HG03139 (cell line): Measurements from ENCODE around the gene PPP1R26.
"Not testable (repeated sequence)": the region's sequence is repeated elsewhere in the genome, so short reads cannot be mapped to it uniquely, and the experiment has no call there.

Experiments
- ATAC-seq: cut with Tn5 transposase; IDR thresholded peaks from one replicate; pipeline ENCODE4 v1.9.1; 2021; ENCODE audit not compliant: unreplicated experiment

PPP1R26 gene

DNA sequence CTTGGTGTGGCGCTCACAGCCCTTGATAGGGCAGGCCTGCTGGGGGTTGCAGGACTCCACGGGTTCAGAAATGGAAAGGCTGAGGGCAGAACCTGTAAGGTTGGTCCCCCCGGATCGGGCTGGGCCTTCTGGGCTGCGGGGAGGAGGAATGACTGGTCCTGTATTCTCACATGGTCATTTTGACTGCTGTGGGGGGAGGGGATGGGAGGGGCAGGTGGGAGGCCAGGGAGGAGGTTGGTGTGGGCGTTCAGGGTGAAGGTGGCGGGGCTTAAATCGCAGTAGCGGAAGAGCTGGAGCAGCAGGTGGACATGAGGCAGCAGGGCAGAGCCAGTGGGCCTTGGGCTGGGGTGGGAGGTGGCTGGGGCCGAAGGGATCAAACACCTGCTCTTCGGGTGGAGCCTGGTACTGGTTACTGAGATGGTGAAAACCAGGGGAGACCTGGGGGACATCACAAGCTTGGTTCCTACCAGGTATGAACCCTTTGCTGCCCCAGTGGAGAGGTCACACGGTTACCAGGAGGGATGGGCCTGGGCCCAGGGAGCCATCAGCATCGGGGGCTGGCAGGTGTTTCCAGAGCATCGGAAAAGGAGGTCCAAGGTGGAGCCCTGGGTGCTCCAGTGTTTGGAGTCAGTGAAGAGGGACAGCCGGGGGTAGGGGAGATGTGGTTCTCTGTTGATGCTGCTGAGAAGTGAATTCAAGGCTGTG, 22.7 kb downstream of the PPP1R26 start:
- ATAC-seq = no peak

- no peak for ATAC-seq
Measured at GRCh38 chr9:135502873-135503321, 23.3 kb downstream of the PPP1R26 start.

- no peak for ATAC-seq
Measured at GRCh38 chr9:135503371-135504261, 24.0 kb downstream of the PPP1R26 start.

GRCh38 chr9:135504262-135505243, 25.0 kb downstream of the PPP1R26 start:
- ATAC-seq = no peak

DNA sequence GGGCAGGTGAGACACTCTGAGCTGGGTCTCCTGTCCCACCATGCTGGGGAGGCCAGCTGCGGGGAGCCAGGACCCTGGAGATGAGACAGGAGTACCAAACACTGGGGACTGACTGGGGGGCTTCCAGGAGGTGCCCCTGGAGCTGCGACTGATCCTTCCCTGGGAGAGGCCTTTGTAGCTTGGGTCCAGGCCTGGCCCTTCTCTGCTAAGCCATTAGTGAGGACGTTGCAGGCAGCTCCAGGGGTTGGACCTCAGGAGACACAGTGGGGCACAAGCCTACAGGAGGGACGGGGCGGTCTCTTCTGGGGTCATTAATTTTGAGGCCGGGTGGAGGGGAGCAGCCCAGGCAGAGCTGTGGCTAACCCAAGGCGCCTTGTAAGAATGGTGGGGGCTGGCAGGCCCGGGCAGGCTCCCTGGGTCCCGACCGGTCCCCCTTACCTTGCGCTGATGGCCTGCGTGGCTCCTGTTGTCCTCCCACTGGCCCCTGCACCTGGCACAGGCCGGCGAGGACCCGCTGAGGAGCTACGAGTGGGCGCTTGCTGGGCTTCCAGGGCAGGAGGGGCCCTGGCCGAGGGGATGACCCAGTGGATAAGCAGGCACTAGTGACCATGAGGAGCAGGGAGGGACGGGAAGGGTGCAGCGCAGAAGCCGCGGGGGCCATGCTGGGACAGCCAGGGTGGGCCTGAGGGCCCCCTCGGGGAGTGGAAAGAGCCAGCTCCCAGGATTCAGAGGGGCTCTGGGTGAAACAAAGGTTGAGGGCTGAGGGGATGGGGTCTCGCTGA, 26.0 kb downstream of the PPP1R26 start:
- ATAC-seq = no peak

DNA sequence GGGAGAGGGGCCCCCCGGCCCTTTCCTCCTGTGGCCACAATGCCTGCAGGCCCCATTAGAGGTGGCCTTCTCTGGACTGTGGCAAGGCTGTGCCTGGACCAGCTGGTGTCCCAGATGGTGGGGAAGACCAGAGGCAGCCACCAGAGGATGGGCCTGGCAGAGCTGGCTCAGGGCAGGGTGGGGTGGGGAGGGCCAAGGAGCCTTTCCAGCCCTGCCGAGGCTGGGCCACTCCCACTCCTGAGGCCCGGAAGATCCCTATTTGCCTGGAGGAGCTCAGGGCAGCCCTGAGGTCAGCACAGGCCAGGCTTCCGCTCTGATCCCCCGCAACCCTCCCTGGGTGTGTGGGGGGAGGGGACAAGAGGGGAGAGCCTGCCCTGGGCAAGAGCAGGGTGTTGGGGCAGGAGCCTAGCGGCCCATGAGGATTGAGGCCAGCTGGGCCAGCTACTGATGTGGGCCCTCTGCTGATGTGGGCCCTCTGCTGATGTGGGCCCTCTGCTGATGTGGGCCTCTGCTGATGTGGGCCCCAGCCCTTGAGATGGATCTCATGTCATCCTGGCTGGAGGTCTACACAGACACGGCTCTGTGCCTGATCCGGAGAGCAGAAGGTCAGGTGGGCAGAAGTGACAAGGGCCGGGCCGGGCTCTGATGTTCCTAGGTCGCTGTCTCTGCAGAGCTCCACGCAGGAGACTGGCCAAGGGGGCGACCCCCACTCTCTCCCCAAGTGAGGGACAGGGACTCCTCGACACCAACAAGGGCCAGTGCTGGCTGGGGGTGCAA, 26.9 kb downstream of the PPP1R26 start:
- no peak for ATAC-seq

DNA sequence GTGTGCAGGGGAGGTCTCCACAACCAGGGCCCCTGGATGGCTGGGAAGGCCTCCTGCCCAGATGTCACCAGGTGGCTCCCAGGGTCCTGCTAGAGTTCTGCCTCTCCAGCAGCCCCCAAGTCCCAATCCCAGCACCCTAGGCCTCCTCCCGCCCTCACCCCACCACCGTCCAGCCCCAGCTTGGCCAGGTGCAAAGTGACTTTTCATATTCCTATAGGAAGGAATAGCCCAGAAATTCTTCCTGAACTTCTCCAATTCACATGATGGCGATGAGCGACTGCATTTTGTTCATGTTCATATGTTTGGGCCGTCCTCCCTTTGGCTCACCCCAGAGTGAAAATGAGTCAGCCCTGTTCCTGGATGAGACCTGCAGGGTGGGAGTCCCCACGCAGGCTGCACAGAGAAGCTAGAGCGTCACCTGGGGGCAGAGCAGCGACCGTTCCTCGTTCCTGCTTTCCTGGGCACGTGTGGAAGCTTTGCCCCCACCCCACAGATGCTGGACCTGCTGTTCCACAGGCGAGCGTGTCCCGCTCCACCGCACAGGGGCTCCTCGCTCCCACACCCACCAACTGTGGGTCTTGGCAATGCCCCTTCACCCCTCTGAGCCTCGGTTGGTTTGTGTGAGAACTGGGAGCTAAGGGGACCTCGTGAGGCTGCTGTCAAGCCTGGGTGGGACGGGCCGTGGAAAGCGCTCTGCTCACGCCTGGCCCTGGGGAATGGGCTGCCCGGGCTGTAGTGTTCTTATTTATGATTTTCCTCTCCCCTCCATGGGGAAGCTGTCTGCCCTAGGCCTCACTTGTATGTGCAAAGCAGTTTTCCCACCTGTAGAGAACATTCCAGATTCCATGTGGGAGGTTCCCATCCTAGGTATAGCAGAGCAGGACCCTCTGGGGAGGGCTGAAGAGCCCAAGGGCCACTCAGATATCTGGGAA, 27.8 kb downstream of the PPP1R26 start:
- ATAC-seq = no peak

DNA sequence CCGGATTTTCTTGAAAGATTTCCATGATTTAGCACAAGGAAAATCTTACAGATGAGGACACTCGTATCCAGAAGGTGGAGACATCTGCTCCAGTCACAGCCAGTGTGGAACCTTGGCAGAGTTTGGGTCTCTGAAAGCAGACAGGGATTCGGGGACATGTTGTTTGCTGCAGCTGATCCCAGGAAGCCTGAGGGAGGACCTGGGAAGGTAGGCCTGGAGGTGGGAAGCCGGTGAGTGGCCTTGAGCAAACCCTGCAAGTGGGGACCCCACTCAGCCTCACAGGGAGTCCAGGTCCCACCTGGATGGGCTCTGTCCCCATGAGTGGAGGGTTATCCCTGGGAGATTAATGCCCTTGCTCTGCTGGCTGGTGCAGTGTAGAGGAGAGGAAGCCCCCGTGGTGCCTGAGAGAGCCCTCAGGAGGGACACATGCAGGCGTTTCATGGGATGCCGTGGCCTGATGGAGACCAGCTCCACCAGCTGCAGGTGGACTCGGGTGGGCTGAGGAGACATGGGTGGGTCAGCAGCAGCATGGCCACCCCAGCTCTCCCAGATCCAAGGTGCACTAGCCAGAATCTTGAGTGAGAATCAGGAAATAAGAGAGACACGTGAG, 28.7 kb downstream of the PPP1R26 start:
- no peak for ATAC-seq

DNA sequence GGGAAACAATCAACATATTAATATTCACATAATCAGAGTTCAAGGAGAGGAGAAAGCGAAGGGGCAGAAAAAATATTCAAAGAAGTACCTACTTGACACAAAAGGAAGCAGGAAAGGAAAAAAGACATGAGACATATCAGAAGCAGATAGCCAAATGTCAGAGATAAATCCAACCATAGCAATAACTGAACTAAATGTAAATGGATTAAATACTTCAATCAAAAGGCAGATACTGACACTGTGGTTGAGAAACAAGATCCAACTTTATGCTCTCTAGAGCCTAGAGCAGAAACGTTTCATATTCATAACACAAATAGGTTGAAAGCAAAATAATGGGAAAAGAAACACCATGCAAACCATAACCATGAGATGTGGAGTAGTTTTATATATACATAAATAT, 29.9 kb downstream of the PPP1R26 start:
- ATAC-seq = no peak

DNA sequence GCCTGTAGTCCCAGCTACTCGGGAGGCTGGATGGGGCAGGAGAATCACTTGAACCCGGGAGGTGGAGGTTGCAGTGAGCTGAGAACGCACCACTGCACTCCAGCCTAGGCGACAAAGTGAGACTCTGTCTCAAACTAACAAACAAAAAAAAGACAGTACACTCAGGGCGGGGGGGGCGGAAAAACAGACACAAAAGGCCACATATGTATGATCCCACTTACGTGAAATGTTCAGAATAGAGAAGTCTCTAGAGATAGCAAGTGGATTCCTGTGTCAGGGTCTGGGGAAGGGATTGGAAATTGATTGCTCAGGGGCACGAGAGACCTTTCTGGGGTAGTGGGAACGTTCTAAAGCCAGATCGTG, 32.6 kb downstream of the PPP1R26 start:
- no peak for ATAC-seq

GRCh38 chr9:135512904-135513303, 33.3 kb downstream of the PPP1R26 start:
- ATAC-seq = no peak

DNA sequence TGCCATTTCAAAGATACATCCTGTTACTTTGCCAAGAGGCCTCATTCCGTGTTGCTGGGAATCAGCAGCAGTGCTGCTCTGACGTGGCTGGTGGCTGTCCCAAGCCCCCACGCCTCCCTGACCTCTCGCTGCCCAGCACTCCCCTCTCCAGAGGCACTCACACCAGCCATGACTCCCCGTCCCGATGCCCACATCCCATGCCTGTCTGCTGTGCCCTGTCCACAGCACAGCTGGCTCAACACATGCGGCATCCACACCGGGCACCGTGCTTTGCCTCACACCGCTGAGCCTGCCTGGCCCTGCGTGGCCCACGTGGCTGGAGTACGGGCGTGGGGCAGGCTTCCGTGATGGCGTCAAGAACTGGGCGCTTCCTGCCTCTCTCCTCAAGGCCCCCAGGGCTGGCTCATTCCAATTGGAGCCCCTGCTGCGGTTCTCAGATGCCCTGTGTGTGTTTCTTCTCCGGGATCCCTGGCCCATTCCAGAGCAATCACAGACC, 33.8 kb downstream of the PPP1R26 start:
- no peak for ATAC-seq

GRCh38 chr9:135513906-135514305, 34.3 kb downstream of the PPP1R26 start:
- not testable (repeated sequence) for ATAC-seq

GRCh38 chr9:135514342-135515082, 34.9 kb downstream of the PPP1R26 start:
- no peak for ATAC-seq

DNA sequence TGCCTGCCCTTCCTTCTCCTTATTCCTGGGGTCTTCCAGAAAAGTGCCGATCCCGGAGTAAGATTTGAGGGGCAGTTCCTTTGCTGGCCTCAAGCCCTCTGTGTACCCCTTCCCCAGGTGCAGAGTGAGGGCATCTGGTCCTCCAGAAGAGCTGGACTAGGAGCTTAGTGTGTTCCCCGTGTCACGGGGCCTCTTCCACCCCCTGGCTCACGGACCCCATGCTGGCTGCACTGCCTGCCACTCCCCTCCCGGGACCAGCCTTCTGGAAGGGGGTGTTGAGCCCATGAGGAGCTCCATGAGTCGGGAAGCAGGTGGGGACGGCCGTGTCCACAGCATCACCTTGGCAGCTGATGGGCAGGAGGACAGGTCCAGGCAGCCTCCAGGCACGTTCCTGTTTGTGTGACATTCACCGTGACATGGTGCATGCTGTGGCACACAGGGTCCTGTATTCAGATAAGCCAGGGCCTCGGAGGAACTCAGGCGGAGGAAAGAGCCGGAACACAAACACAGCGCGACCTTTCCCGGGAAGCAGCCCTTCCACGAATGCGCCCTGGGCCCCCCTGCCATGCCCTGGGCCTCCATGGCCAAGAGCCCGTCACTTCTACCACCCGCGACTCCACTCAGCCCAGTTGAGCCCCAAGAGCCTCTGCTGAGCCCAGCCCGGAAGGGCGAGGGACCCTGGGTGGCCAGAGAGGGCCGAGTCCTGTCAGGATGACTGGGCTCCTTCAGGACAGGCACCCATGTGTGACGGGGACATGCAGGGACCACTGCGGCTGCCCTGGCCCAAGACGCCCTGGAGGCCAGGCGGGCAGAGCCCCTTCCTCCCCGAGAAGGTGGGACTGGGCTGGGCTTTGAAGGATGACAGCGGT, 35.7 kb downstream of the PPP1R26 start:
- ATAC-seq = no peak
